Endodermal cell (in vitro differentiated cells): ENCODE results near the gene PSMD13. TPM values are rescaled to one million over a fixed set of nuclear protein-coding genes. Genes with fewer than 3 reads are reported as not detected.

Source experiments
- DNase-seq: peaks from one replicate; pipeline ENCODE4 v3.0.0-alpha.2; 2017
- H3K27ac ChIP-seq: 2 replicates; pipeline ENCODE4 v1.5.1; 2013; ENCODE audit warnings: mild to moderate bottlenecking, low read depth, low read length, moderate library complexity
- H3K27me3 ChIP-seq: 2 replicates; pipeline ENCODE4 v1.6.1; 2013; ENCODE audit warnings: mild to moderate bottlenecking, low read length, moderate library complexity; ENCODE audit not compliant: insufficient read depth, control insufficient read depth, poor library complexity, severe bottlenecking
- H3K36me3 ChIP-seq: 2 replicates; pipeline ENCODE4 v1.7.0; 2013; ENCODE audit warnings: mild to moderate bottlenecking, low read length, moderate library complexity; ENCODE audit not compliant: control insufficient read depth, insufficient read depth
- H3K4me1 ChIP-seq: one replicate; pipeline ENCODE4 v1.7.0; 2013; ENCODE audit warnings: low read length; ENCODE audit not compliant: control insufficient read depth, insufficient read depth
- H3K4me3 ChIP-seq: 2 replicates; pipeline ENCODE4 v1.5.1; 2013; ENCODE audit warnings: mild to moderate bottlenecking, low read length, moderate library complexity
- H3K9ac ChIP-seq: 2 replicates; pipeline ENCODE4 v1.6.1; 2013; ENCODE audit warnings: mild to moderate bottlenecking, low read length, moderate library complexity; ENCODE audit not compliant: poor library complexity, severe bottlenecking; ENCODE audit errors: extremely low read depth
- H3K9me3 ChIP-seq: 2 replicates; pipeline ENCODE4 v1.6.1; 2013; ENCODE audit warnings: mild to moderate bottlenecking, low read length, moderate library complexity; ENCODE audit not compliant: control insufficient read depth
- H3K27ac Mint-ChIP-seq: 2 replicates; pipeline ENCODE4 v1.8.0; 2020; ENCODE audit warnings: mixed read lengths
- H3K27me3 Mint-ChIP-seq: 2 replicates; pipeline ENCODE4 v1.8.0; 2021; ENCODE audit warnings: mild to moderate bottlenecking, mixed read lengths; ENCODE audit not compliant: insufficient read depth
- H3K36me3 Mint-ChIP-seq: 2 replicates; pipeline ENCODE4 v1.8.0; 2020; ENCODE audit warnings: low read depth, mixed read lengths
- H3K4me1 Mint-ChIP-seq: 2 replicates; pipeline ENCODE4 v1.8.0; 2020; ENCODE audit warnings: mixed read lengths
- H3K4me3 Mint-ChIP-seq: 2 replicates; pipeline ENCODE4 v1.8.0; 2020; ENCODE audit warnings: mild to moderate bottlenecking, moderate library complexity, mixed read lengths
- H3K9me3 Mint-ChIP-seq: 2 replicates; pipeline ENCODE4 v1.8.0; 2020; ENCODE audit warnings: mild to moderate bottlenecking, mixed read lengths
- CTCF ChIP-seq: fragments of 200-600 bp; sonication (generic); conservative IDR thresholded peaks from 2 replicates; pipeline ENCODE4 v1.5.0; 2021; ENCODE audit warnings: antibody characterized with exemption, mild to moderate bottlenecking
- WGBS, 2 experiments: methylation state at CpG; one replicate each; pipeline versions ENCODE4 v1.1.5 to v1.1.7; 2013; ENCODE audit warnings: missing lambda C conversion rate in 2 of 2, mixed read lengths in 1 of 2; ENCODE audit not compliant: insufficient coverage in 1 of 2, insufficient read length in 1 of 2; 5-methylcytosine and 5-hydroxymethylcytosine counted together
- total RNA-seq, 2 donors: library from RNA; stranded (reverse); fragmentation: NEBNext Ultra II Directional in 1 of 2; extraction: Animal tissue kit (Norgen Biotek cat#: 25700) in 1 of 2; gene quantifications; 2 replicates in 1 of 2; 3 replicates in 1 of 2; pipeline ENCODE4 v1.2.1, GENCODE V29; 2021

PSMD13 gene
- total RNA-seq, 2 donors from 2014 or later: 120 to 134 TPM

GRCh38 chr11:206002-206384, 30.8 kb upstream of the PSMD13 start:
- peaks cover 38% of the 10 kb centered on the region for H3K36me3 Mint-ChIP-seq
- no peaks in the 10 kb centered on the region for H3K27me3 Mint-ChIP-seq
- H3K9me3 Mint-ChIP-seq: no peaks in the 10 kb centered on the region
- no peak overlapping the region for H3K27ac ChIP-seq
- H3K27ac Mint-ChIP-seq: peak overlapping the region; percentile 91
- no peaks in the 10 kb centered on the region for H3K27me3 ChIP-seq
- H3K36me3 ChIP-seq: peaks cover 41% of the 10 kb centered on the region
- H3K4me1 ChIP-seq: peaks cover 42% of the 10 kb centered on the region
- H3K4me3 ChIP-seq: peak overlapping the region; percentile 99
- H3K4me3 Mint-ChIP-seq: peak overlapping the region; percentile 98
- H3K4me1 Mint-ChIP-seq: peaks cover 35% of the 10 kb centered on the region
- no peak for TF ChIP-seq CTCF
- H3K9ac ChIP-seq: peak overlapping the region; percentile 93
- no peaks in the 10 kb centered on the region for H3K9me3 ChIP-seq
- WGBS, 2 experiments: 86 to 96% methylated on average over 3 to 7 of the region's 7 CpGs
- no peak for DNase-seq

DNA sequence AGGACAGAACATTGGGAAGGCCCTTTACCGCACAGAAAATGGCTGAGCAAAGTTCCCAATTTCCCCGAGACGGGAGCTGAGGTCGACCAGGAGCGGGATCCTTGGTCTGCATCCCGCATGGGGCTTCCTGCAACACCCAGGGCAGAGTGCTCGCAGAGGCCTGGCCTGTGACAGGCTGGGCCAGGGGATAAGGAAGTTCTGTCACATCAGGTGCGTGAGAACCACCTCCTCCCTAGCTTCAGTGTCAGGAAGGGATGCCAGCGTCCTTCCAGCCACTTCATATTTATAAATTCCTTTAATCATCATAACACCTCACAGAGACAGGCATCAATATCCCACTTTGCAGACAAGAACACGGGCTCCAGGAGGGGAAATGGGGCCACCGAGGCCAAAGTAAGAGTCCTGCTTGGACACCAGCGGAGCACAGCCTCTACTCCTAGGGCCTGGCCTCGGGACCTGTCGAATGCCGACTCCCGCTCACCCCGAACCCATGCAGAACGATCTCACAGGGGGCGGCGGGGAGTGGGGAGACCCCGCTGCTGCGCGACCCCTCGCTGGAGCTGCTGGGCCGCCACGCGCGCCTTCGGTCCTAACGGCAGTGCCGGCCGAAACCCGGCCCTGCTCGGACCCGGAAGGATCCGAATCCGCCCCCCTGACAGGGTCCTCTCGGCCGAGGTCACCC, 30.1 kb upstream of the PSMD13 start:
- Histone ChIP-seq H3K4me3 (peak overlapping the region; percentile 99), H3K27ac (peak overlapping the region; percentile 40), H3K36me3 (peaks cover 42% of the 10 kb centered on the region), H3K27me3 (no peaks in the 10 kb centered on the region), H3K4me1 (peaks cover 42% of the 10 kb centered on the region), H3K9ac (peak overlapping the region; percentile 93), H3K9me3 (no peaks in the 10 kb centered on the region)
- WGBS, 2 experiments: 11 to 45% methylated on average over 6 to 39 of the region's 39 CpGs
- Mint-ChIP-seq H3K36me3 (peaks cover 42% of the 10 kb centered on the region), H3K4me3 (peak overlapping the region; percentile 98), H3K27me3 (no peaks in the 10 kb centered on the region), H3K27ac (peak overlapping the region; percentile 91), H3K4me1 (peaks cover 35% of the 10 kb centered on the region), H3K9me3 (no peaks in the 10 kb centered on the region)
- peak; percentile 51 for DNase-seq
- TF ChIP-seq CTCF: no peak

DNA sequence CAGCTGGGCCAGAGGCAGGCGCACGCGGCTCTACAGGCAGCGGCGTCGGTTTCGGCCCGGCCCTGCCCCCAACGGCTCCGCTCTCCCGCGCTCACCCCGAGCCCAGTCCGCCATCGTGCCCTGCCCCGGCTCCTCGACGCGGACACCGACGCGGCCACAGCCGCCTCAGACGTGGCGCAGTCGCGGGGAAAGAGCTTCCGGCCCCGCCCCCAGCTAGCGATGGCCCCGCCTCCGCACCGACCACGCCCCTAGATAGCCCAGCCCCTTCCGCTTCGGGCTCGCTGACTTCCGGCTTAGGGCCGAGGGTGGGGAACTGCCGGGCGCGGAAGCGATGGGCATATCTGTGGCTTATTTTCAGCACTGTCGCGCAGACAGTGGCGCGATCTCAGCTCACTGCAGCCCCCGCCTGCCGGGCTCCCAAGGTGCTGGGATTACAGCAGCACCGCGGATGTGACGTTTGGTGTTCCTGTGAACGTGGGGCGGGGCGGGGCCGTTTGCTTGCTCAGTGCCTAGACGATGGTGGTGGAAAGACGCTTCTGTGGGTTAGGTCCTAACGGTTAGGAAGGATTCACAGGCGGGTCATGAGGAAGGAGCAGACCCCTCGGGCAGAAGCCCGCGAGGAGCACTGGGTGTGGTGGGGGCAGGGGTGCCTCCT, 29.4 kb upstream of the PSMD13 start, which contains the start of the genes BET1L and RIC8A:
Gene BET1L (minus strand): TSS at position 192 of the 655 bp plus-strand sequence. CDS start 78 bp downstream, at position 114.
Gene RIC8A (plus strand): TSS at position 501 of the 655 bp plus-strand sequence. CDS start 1,147 bp downstream, outside the sequence.
- WGBS, 2 experiments: 0% methylated on average over 15 to 63 of the region's 63 CpGs
- peaks cover 42% of the 10 kb centered on the region for H3K36me3 Mint-ChIP-seq
- peak within 1 kb of the TSS; percentile 93 for H3K9ac ChIP-seq
- H3K27me3 Mint-ChIP-seq: no peaks in the 10 kb centered on the region
- H3K9me3 Mint-ChIP-seq: no peaks in the 10 kb centered on the region
- H3K27ac Mint-ChIP-seq: peak within 1 kb of the TSS; percentile 98
- H3K27ac ChIP-seq: peak within 1 kb of the TSS; percentile 95
- H3K4me3 ChIP-seq: peak within 1 kb of the TSS; percentile 99
- no peaks in the 10 kb centered on the region for H3K27me3 ChIP-seq
- peak within 1 kb of the TSS; percentile 98 for H3K4me3 Mint-ChIP-seq
- peaks cover 31% of the 10 kb centered on the region for H3K4me1 Mint-ChIP-seq
- peak; percentile 98 for DNase-seq
- H3K9me3 ChIP-seq: no peaks in the 10 kb centered on the region
- no peak for TF ChIP-seq CTCF
- H3K4me1 ChIP-seq: peaks cover 35% of the 10 kb centered on the region
- H3K36me3 ChIP-seq: peaks cover 47% of the 10 kb centered on the region
